Liver (tissue), 9 donors: ENCODE results near the gene CAPRIN1. TPM values are rescaled to one million over a fixed set of nuclear protein-coding genes. Genes with fewer than 3 reads are reported as not detected.

Experiments
- DNase-seq: peaks from one replicate; pipeline ENCODE4 v3.0.0-alpha.2; 2017; ENCODE audit warnings: low spot score
- H3K27ac ChIP-seq, 2 donors: one replicate each; pipeline ENCODE4 v1.7.0; 2013; ENCODE audit warnings: inconsistent platforms in 2 of 2, low read length in 2 of 2, control low read depth in 1 of 2, low read depth in 1 of 2, mild to moderate bottlenecking in 1 of 2
- H3K27me3 ChIP-seq, 4 donors: one replicate each; pipeline versions ENCODE4 v1.6.1 to v1.7.0; 2013; ENCODE audit warnings: low read length in 3 of 4, inconsistent platforms in 1 of 4, mild to moderate bottlenecking in 1 of 4, moderate library complexity in 1 of 4; ENCODE audit not compliant: control insufficient read depth in 4 of 4, insufficient read depth in 4 of 4
- H3K36me3 ChIP-seq, 4 donors: one replicate each; pipeline versions ENCODE4 v1.6.1 to v1.7.0; 2013; ENCODE audit warnings: low read length in 3 of 4, mild to moderate bottlenecking in 3 of 4, low read depth in 1 of 4, moderate library complexity in 1 of 4; ENCODE audit not compliant: control insufficient read depth in 4 of 4, insufficient read depth in 3 of 4
- H3K4me1 ChIP-seq, 4 donors: one replicate each; pipeline versions ENCODE4 v1.6.1 to v1.7.0; 2013; ENCODE audit warnings: low read length in 3 of 4, mild to moderate bottlenecking in 3 of 4, moderate library complexity in 1 of 4; ENCODE audit not compliant: control insufficient read depth in 4 of 4, insufficient read depth in 4 of 4
- H3K4me3 ChIP-seq, 3 donors: one replicate each; pipeline versions ENCODE4 v1.6.1 to v1.7.0; 2013; ENCODE audit warnings: low read length in 3 of 3, control low read depth in 1 of 3, low read depth in 1 of 3, mild to moderate bottlenecking in 1 of 3
- H3K9ac ChIP-seq, 2 donors: one replicate each; pipeline ENCODE4 v1.7.0; 2013; ENCODE audit warnings: low read length in 2 of 2, mild to moderate bottlenecking in 2 of 2, moderate library complexity in 2 of 2, control low read depth in 1 of 2, low read depth in 1 of 2
- H3K9me3 ChIP-seq, 4 donors: one replicate each; pipeline versions ENCODE4 v1.6.1 to v1.7.0; 2013; ENCODE audit warnings: low read length in 3 of 4; ENCODE audit not compliant: control insufficient read depth in 4 of 4
- EGR1 ChIP-seq, 2 donors: IDR thresholded peaks; 2 replicates each; pipeline ENCODE4 v1.6.1; 2016 to 2018; ENCODE audit warnings: antibody characterized with exemption in 2 of 2, low read depth in 2 of 2
- FOXA1 ChIP-seq: IDR thresholded peaks from 2 replicates; pipeline ENCODE4 v1.6.1; 2016; ENCODE audit warnings: antibody characterized with exemption
- HNF4A ChIP-seq, 2 donors: conservative IDR thresholded peaks; 2 replicates each; pipeline ENCODE4 v1.6.1; 2016; ENCODE audit warnings: antibody characterized with exemption in 2 of 2, mild to moderate bottlenecking in 2 of 2
- HNF4G ChIP-seq: IDR thresholded peaks from 2 replicates; pipeline ENCODE4 v1.6.1; 2016; ENCODE audit warnings: antibody characterized with exemption
- JUND ChIP-seq, 2 donors: IDR thresholded peaks; 2 replicates each; pipeline ENCODE4 v1.6.1; 2016; ENCODE audit warnings: antibody characterized with exemption in 2 of 2
- NR2F2 ChIP-seq: IDR thresholded peaks from 2 replicates; pipeline ENCODE4 v1.6.1; 2016; ENCODE audit warnings: antibody characterized with exemption
- RAD21 ChIP-seq, 2 donors: IDR thresholded peaks; 2 replicates each; pipeline ENCODE4 v1.6.1; 2016; ENCODE audit warnings: antibody characterized with exemption in 2 of 2, mild to moderate bottlenecking in 2 of 2
- RXRA ChIP-seq, 2 donors: IDR thresholded peaks; 2 replicates each; pipeline ENCODE4 v1.6.1; 2017 to 2018; ENCODE audit warnings: antibody characterized with exemption in 2 of 2, mild to moderate bottlenecking in 1 of 2
- WGBS: extraction: QIAGEN DNeasy Blood & Tissue Kit; methylation state at CpG from one replicate; pipeline ENCODE4 v1.1.7; 2013; 5-methylcytosine and 5-hydroxymethylcytosine counted together
- polyA plus RNA-seq, 2 donors: library from polyadenylated mRNA; stranded (reverse) in 1 of 2; unstranded in 1 of 2; fragments of 200-250 nt in 1 of 2; fragments of >200 nt in 1 of 2; fragmentation: Nextera tagmentation in 1 of 2; extraction: Ambion mirVana in 1 of 2; gene quantifications; one replicate each; pipeline versions ENCODE4 v1.2.1 to v1.2.3, GENCODE V29; 2013 to 2015
- total RNA-seq, 2 donors: library from RNA; depleted of rRNA; stranded (reverse); fragments of >200 nt; gene quantifications; one replicate each; pipeline ENCODE4 v1.2.3, GENCODE V29; 2014
- TF ChIP-seq, protein P1 (sequence below): IDR thresholded peaks from 2 replicates; pipeline ENCODE4 v1.6.1; 2016; ENCODE audit warnings: antibody characterized with exemption
- TF ChIP-seq, protein P2 (sequence below): IDR thresholded peaks from 2 replicates; pipeline ENCODE4 v1.6.1; 2016; ENCODE audit warnings: antibody characterized with exemption
- TF ChIP-seq, protein P3 (sequence below): IDR thresholded peaks from 2 replicates; pipeline ENCODE4 v1.6.1; 2016; ENCODE audit warnings: antibody characterized with exemption, mild to moderate bottlenecking
- TF ChIP-seq, protein P4 (sequence below): IDR thresholded peaks from 2 replicates; pipeline ENCODE4 v1.6.1; 2016; ENCODE audit warnings: antibody characterized with exemption
- donor health status: healthy.
- donor health status: healthy.
- donor health status: healthy.
- donor health status: healthy.
- donor health status: healthy.

CAPRIN1 gene
- total and polyA plus RNA-seq, 4 donors, result 19.5 to 112 (median 56.5) TPM

DNA sequence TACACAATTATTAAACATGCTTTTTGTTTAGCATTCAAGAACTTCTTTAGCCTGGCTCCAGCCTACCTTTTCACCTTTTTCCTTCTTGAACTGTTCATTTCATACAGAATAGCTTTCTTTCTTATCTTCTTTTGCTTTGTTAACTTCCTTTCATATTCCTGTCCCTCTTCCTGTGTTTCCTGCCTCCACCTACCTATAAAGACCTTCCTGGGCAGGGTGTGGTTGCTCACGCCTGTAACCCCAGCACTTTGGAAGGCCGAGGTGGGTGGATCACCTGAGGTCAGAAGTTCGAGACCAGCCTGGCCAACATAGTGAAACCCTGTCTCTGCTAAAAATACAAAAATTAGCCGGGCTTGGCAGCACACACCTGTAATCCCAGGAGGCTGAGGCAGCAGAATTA is 22.9 kb downstream of the CAPRIN1 start:
- 76% methylated on average over 4 of the region's 4 CpGs for WGBS
- Histone ChIP-seq H3K27me3 (no peaks in the 10 kb centered on the region), H3K4me1 (no peaks in the 10 kb centered on the region), H3K36me3 (peaks cover 10 to 61% (median 46%) of the 10 kb centered on the region in 4 donors), H3K4me3 (no peak overlapping the region), H3K9ac (no peak overlapping the region), H3K27ac (no peak overlapping the region), H3K9me3 (no peaks in the 10 kb centered on the region)
- DNase-seq, result no peak
- TF ChIP-seq NR2F2 (no peak), HNF4A (conservative IDR thresholded peaks at IDR 0.05) (no peak), JUND (IDR thresholded peaks at IDR 0.05) (no peak), HNF4G (no peak), FOXA1 (no peak)
- TF ChIP-seq, protein P1, sequence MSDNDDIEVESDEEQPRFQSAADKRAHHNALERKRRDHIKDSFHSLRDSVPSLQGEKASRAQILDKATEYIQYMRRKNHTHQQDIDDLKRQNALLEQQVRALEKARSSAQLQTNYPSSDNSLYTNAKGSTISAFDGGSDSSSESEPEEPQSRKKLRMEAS, result no peak

DNA sequence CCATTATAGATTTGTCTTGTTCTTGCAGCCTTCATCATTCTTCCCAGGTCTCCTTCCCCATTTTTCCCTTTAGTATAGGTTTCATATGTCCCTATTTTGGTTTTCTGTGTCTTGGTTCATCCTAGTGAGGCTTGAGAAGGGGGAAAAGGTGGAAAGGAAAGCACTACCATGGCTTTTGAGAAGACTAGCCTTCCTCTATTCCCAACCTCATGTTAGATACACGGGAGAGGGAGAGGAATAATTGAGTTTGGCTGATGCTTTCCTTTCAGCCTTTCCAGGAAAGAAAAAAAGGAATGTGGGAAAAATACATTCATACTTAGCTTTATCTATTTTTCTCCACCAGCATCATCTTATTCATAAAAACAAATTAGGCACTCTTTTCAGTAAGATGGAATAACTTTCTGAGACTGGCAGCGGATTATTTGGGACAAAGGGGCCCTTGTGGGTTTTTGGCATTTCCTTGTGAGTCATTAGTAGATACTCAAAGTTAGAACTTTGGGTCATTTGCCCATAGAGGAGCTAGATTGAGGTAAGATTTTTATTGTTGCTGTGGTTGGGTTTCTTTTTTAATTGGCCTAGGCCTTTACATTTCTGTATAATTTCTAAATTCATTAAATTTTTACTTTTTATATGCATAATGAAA is 23.8 kb downstream of the CAPRIN1 start:
- H3K27me3 ChIP-seq, result no peaks in the 10 kb centered on the region
- DNase-seq, result no peak
- no peak for TF ChIP-seq NR2F2
- no peak for TF ChIP-seq RAD21 (IDR thresholded peaks at IDR 0.05)
- no peak for TF ChIP-seq RXRA (IDR thresholded peaks at IDR 0.05)
- no peak for TF ChIP-seq EGR1 (IDR thresholded peaks at IDR 0.05; ENCODE audit: low read depth in 2 of 2)
- TF ChIP-seq JUND (IDR thresholded peaks at IDR 0.05), result no peak
- no peak for TF ChIP-seq FOXA1
- no peak overlapping the region for H3K4me3 ChIP-seq
- 81% methylated on average over 2 of the region's 2 CpGs for WGBS
- no peak overlapping the region for H3K27ac ChIP-seq
- H3K36me3 ChIP-seq, result peaks cover 11 to 66% (median 52%) of the 10 kb centered on the region in 4 donors
- no peaks in the 10 kb centered on the region for H3K9me3 ChIP-seq
- H3K9ac ChIP-seq, result no peak overlapping the region
- no peaks in the 10 kb centered on the region for H3K4me1 ChIP-seq

DNA sequence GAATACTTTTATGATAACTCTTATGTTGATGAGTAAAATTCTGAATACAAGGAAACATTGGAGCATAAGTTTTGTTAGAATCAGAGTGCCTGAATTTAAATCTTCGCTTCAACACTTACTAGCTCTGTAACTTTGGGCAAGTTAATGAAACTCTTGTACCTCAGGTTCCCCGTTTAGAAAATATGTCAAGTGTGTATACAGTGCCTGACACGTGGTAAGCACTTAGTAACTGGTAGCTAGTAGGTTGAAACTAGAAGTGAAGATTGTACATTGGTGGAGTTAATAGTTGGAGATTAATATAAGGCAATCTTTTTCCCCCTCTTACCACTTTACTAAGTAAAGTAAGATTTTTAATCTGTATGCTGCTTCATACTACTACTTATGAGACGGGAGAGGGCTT is 29.1 kb downstream of the CAPRIN1 start:
- no peak for DNase-seq
- no peak overlapping the region for H3K27ac ChIP-seq
- no peaks in the 10 kb centered on the region for H3K27me3 ChIP-seq
- no peak for TF ChIP-seq EGR1 (IDR thresholded peaks at IDR 0.05; ENCODE audit: low read depth in 2 of 2)
- TF ChIP-seq, protein P2, sequence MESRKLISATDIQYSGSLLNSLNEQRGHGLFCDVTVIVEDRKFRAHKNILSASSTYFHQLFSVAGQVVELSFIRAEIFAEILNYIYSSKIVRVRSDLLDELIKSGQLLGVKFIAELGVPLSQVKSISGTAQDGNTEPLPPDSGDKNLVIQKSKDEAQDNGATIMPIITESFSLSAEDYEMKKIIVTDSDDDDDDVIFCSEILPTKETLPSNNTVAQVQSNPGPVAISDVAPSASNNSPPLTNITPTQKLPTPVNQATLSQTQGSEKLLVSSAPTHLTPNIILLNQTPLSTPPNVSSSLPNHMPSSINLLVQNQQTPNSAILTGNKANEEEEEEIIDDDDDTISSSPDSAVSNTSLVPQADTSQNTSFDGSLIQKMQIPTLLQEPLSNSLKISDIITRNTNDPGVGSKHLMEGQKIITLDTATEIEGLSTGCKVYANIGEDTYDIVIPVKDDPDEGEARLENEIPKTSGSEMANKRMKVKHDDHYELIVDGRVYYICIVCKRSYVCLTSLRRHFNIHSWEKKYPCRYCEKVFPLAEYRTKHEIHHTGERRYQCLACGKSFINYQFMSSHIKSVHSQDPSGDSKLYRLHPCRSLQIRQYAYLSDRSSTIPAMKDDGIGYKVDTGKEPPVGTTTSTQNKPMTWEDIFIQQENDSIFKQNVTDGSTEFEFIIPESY, result no peak
- TF ChIP-seq, protein P3, sequence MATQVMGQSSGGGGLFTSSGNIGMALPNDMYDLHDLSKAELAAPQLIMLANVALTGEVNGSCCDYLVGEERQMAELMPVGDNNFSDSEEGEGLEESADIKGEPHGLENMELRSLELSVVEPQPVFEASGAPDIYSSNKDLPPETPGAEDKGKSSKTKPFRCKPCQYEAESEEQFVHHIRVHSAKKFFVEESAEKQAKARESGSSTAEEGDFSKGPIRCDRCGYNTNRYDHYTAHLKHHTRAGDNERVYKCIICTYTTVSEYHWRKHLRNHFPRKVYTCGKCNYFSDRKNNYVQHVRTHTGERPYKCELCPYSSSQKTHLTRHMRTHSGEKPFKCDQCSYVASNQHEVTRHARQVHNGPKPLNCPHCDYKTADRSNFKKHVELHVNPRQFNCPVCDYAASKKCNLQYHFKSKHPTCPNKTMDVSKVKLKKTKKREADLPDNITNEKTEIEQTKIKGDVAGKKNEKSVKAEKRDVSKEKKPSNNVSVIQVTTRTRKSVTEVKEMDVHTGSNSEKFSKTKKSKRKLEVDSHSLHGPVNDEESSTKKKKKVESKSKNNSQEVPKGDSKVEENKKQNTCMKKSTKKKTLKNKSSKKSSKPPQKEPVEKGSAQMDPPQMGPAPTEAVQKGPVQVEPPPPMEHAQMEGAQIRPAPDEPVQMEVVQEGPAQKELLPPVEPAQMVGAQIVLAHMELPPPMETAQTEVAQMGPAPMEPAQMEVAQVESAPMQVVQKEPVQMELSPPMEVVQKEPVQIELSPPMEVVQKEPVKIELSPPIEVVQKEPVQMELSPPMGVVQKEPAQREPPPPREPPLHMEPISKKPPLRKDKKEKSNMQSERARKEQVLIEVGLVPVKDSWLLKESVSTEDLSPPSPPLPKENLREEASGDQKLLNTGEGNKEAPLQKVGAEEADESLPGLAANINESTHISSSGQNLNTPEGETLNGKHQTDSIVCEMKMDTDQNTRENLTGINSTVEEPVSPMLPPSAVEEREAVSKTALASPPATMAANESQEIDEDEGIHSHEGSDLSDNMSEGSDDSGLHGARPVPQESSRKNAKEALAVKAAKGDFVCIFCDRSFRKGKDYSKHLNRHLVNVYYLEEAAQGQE, result no peak
- no peak for TF ChIP-seq FOXA1
- TF ChIP-seq, protein P1, result no peak
- TF ChIP-seq, protein P4, sequence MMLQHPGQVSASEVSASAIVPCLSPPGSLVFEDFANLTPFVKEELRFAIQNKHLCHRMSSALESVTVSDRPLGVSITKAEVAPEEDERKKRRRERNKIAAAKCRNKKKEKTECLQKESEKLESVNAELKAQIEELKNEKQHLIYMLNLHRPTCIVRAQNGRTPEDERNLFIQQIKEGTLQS, result no peak
- no peaks in the 10 kb centered on the region for H3K4me1 ChIP-seq
- no peak overlapping the region for H3K9ac ChIP-seq
- H3K36me3 ChIP-seq, result peaks cover 14 to 84% (median 78%) of the 10 kb centered on the region in 4 donors
- no peaks in the 10 kb centered on the region for H3K9me3 ChIP-seq
- H3K4me3 ChIP-seq, result no peak overlapping the region
- 92% methylated on average over 4 of the region's 4 CpGs for WGBS
